ENCODE measurements around the gene RPTOR. TPM values are rescaled to one million over a fixed set of nuclear protein-coding genes. Genes with fewer than 3 reads are reported as not detected.

Gene RPTOR
- total RNA-seq, 4 donors from 2014 or later: 47.6 to 56.9 (median 55.4) TPM

GRCh38 chr17:80838311-80839025, 293.8 kb downstream of the RPTOR start:
- DNase-seq: no peak
- H3K27me3 ChIP-seq: no peaks in the 10 kb centered on the region
- H3K4me3 ChIP-seq: no peak overlapping the region
- in situ Hi-C loops (cut with MboI; ENCODE audit: low sequenced_read_pairs in 4 of 4) (no loop called here), intact Hi-C loops (cut with DNase I; ENCODE audit: low total_unique reads) (no loop called here)
- TF ChIP-seq POLR2A (IDR thresholded peaks at IDR 0.05) (no peak), CTCF (IDR thresholded peaks at IDR 0.05 in 4 of 5, conservative IDR thresholded peaks at IDR 0.05 in 1 of 5) (no peak)
- no peaks in the 10 kb centered on the region for H3K9me3 ChIP-seq
- H3K27ac ChIP-seq: no peak overlapping the region
- H3K36me3 ChIP-seq: peaks cover 0 to 8% of the 10 kb centered on the region in 2 donors
- ATAC-seq: no peak
- peaks cover 20 to 25% of the 10 kb centered on the region in 2 donors for H3K4me1 ChIP-seq

- no peak for DNase-seq
- no peaks in the 10 kb centered on the region for H3K27me3 ChIP-seq
- TF ChIP-seq POLR2A (IDR thresholded peaks at IDR 0.05) (no peak), CTCF (IDR thresholded peaks at IDR 0.05 in 4 of 5, conservative IDR thresholded peaks at IDR 0.05 in 1 of 5) (no peak)
- H3K9me3 ChIP-seq: no peaks in the 10 kb centered on the region
- peaks cover 20 to 25% of the 10 kb centered on the region in 2 donors for H3K4me1 ChIP-seq
- peaks cover 0 to 8% of the 10 kb centered on the region in 2 donors for H3K36me3 ChIP-seq
- no peak overlapping the region for H3K4me3 ChIP-seq
- in situ Hi-C loops (cut with MboI; ENCODE audit: low sequenced_read_pairs in 4 of 4): no loop called here
- intact Hi-C loops (cut with DNase I; ENCODE audit: low total_unique reads): no loop called here
- no peak for ATAC-seq
- H3K27ac ChIP-seq: no peak overlapping the region
Measured at GRCh38 chr17:80839026-80839345, 294.3 kb downstream of the RPTOR start.

GRCh38 chr17:80839511-80839941, 294.9 kb downstream of the RPTOR start:
- in situ Hi-C loops (cut with MboI; ENCODE audit: low sequenced_read_pairs in 4 of 4) (no loop called here), intact Hi-C loops (cut with DNase I; ENCODE audit: low total_unique reads) (no loop called here)
- peaks cover 19 to 25% of the 10 kb centered on the region in 2 donors for H3K4me1 ChIP-seq
- H3K36me3 ChIP-seq: peaks cover 0 to 8% of the 10 kb centered on the region in 2 donors
- no peak for ATAC-seq
- TF ChIP-seq CTCF (IDR thresholded peaks at IDR 0.05 in 4 of 5, conservative IDR thresholded peaks at IDR 0.05 in 1 of 5) (no peak), POLR2A (IDR thresholded peaks at IDR 0.05) (no peak)
- no peaks in the 10 kb centered on the region for H3K27me3 ChIP-seq
- no peak overlapping the region for H3K27ac ChIP-seq
- DNase-seq: no peak
- H3K4me3 ChIP-seq: no peak overlapping the region
- no peaks in the 10 kb centered on the region for H3K9me3 ChIP-seq

GRCh38 chr17:80839970-80840369, 295.3 kb downstream of the RPTOR start:
- intact Hi-C loops (cut with DNase I; ENCODE audit: low total_unique reads) (no loop called here), in situ Hi-C loops (cut with MboI; ENCODE audit: low sequenced_read_pairs in 4 of 4) (no loop called here)
- peaks cover 0 to 8% of the 10 kb centered on the region in 2 donors for H3K36me3 ChIP-seq
- ATAC-seq: no peak
- no peak for TF ChIP-seq POLR2A (IDR thresholded peaks at IDR 0.05)
- no peak for TF ChIP-seq CTCF (IDR thresholded peaks at IDR 0.05 in 4 of 5, conservative IDR thresholded peaks at IDR 0.05 in 1 of 5)
- H3K9me3 ChIP-seq: no peaks in the 10 kb centered on the region
- no peak overlapping the region for H3K4me3 ChIP-seq
- no peak overlapping the region for H3K27ac ChIP-seq
- H3K4me1 ChIP-seq: peaks cover 14 to 22% of the 10 kb centered on the region in 2 donors
- H3K27me3 ChIP-seq: no peaks in the 10 kb centered on the region
- DNase-seq: no peak

All from gastrocnemius medialis (tissue), 4 donors.